NCI-H1105 (cell line): ENCODE results near the gene PDE8B.

Experiments used
- DNase-seq: peaks from one replicate; lab custom pipeline; 2025; lab: John Stamatoyannopoulos, UW

The PDE8B gene, protein sequence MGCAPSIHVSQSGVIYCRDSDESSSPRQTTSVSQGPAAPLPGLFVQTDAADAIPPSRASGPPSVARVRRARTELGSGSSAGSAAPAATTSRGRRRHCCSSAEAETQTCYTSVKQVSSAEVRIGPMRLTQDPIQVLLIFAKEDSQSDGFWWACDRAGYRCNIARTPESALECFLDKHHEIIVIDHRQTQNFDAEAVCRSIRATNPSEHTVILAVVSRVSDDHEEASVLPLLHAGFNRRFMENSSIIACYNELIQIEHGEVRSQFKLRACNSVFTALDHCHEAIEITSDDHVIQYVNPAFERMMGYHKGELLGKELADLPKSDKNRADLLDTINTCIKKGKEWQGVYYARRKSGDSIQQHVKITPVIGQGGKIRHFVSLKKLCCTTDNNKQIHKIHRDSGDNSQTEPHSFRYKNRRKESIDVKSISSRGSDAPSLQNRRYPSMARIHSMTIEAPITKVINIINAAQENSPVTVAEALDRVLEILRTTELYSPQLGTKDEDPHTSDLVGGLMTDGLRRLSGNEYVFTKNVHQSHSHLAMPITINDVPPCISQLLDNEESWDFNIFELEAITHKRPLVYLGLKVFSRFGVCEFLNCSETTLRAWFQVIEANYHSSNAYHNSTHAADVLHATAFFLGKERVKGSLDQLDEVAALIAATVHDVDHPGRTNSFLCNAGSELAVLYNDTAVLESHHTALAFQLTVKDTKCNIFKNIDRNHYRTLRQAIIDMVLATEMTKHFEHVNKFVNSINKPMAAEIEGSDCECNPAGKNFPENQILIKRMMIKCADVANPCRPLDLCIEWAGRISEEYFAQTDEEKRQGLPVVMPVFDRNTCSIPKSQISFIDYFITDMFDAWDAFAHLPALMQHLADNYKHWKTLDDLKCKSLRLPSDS

DNA sequence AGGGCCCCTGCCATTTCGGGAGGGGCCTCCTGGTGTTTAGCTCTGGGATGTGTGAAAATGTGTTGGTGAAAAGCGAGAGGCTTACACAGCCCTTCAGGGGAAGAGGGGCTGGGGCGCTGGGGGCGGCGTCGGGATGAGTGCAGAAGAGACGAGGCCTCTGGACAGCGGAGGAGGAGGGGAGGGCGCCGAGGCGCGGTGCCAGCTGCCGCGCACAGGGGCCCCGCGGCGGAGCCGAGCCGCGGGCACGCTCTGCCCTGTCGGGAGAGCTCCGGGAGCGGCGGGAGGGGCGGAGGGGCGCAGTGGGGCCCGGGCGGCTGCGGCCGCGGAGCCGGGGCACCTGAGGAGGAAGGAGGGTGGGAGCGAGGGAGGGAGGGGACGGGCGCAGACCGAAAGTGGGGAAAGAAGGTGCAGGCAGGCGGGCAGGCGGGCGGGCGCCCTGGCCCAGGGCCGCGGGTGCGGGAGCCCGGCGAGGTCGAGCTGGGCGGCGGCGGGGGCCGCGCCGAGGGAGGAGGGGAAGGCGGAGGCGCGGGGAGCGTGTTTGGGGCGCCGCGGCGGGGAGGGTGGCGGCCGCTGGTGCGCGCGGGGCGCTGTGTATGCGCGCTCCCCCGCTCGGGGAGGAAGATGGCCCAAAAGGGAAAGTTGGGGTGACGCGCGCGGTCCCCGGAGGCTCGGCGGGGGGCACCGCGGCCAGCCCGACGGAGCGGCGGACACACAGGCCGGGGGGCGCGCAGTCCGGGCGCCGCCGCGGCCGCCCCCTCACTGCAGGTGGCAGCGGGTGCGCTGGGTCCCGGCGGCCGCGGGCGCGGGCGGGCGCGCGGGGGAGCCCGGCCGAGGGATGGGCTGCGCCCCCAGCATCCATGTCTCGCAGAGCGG lies at the start of gene PDE8B:
PDE8B (plus strand) TSS at position 590 of the 873 bp plus-strand sequence; CDS start at position 836, 246 bp downstream.
- no peak for DNase-seq

DNA sequence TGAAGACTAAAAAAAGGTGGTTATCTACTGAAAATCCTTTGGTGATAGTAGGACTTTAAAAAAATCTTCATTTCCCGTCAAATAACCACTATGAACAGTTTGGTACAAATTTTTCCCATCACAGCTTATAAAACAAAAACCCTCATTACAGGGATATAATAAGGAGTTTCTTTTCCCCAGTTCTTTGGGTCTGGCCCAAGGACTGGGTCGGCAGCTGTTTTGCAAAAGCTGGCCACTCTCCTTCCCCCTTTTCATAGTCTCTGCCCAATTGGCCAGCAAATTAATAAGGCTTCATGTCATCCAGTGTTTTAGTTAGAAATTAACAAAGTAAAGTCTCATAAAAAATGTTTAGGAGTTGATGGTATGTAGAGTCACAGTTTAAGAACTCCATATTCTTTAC lies 47.0 kb upstream of the PDE8B start:
- no peak for DNase-seq

DNA sequence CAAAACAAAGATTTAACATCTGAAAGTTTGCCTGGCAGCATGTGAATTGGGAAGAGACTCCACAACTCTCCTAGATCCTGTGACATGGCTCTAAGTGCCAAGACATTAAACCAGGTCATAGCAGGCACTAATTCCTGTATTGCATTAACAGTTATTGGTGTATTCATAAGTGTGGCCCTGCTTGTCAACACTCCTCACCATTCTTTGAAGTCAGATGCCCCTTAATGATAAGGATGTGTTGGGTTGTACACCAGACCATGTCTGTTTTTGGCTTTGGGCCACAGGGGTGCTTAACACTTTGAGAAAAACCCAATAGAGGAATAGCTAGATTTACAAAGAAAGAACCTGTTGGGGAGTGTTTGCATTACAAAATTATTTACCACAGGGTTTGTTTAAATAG lies 43.4 kb upstream of the PDE8B start:
- DNase-seq = no peak

DNA sequence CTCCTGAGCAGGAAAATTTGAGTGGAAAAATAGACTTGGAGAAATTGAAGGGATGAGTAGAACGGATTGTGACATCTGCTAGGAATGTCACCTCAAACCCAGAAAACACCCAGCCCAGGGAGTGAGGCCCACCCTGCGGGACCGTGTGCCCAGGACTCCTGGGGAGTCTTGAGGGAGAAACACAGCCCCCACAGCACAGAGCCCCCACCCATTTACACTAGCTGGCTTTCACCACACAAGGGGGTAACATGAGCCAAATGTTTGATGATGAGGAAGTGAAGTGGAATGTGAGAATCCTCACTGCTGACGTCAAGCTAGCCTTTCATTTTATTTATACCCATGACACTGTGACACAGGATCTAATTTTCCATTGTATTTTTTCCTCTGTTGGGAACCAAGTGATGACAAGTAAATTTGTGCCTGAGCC lies 42.8 kb upstream of the PDE8B start:
- DNase-seq = no peak

DNA sequence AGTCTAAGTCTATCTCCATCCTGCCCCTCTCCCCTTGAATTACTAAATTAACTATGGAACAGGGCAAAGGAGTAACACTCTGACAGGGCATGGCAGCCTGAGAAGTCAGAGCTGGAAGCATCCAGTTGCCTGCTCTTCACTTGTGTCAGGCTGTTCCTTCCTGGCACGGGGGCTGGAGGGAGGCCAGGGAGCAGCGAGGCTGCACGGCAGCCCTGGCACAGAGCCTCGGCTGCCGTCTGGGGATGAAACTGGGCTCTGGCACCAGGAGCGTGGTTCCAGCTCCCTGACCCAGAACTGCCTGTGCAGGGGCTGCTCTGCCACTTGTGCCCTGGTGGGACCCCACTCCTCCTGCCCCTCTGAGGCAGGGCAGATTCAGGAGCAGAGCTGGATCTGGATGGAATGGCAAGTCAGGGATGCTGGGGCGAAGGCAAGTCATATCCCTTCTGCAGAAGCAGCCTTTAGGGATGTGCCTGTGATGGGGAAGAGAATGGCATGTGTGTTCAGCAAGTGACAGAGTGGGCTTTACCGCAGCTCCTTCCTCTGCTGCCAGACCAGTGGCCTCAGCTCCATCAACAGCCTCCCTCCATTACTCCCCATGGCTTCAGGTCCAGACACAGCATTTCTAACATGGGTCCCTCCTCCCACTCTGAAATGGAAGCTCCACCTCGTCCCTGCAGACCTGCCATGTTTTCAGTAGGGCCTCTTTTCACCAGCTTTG lies 42.2 kb upstream of the PDE8B start:
- no peak for DNase-seq

DNA sequence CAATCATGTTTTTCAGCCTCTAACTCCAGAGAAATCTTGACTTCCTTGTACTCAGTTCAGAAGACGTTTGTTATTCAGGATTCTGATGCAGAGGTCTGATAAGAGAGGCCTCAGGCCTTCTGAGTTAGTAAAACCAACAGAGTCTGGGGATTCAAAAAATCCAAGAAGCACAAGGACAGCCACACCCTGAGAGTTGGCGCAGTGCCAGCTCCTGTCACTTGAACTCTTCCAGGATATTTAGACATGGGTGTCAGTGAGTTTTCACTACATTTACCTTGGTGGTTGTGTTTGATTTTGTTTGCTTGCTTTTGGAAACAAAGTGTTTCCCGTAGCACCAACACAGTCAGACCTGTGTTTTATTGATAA lies 41.6 kb upstream of the PDE8B start:
- no peak for DNase-seq

DNA sequence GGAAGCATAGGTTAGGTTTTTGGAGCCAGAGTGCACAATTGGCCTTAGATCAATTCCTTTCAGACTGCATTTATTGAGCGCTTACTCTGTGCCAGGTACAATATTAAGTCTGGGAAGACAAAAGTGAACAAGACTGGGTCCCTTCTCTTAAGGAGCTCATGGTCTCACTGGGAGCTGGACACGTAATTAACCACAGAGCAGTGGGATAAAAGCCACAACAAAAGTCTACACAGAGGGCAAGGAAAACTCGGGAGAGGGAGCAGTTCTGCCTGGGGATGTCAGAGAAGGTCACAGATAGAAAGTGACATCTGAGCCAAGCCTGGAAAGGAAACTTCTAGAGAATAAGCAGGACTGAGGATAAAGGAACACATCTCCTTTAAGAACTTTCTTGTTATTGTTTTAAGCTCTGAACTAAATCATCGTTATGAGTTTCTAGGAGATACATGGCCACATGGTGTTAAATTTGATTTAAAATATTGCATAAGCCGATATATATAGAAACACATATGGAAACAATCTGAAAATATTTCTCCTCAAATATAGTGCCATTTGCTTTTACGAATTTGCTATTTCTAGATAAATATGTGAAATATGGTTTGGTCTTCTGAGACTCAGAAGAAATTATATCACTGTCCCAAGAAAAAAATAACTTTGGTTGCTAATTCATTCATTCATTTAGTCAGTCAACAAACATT lies 40.1 kb upstream of the PDE8B start:
- DNase-seq = no peak

DNA sequence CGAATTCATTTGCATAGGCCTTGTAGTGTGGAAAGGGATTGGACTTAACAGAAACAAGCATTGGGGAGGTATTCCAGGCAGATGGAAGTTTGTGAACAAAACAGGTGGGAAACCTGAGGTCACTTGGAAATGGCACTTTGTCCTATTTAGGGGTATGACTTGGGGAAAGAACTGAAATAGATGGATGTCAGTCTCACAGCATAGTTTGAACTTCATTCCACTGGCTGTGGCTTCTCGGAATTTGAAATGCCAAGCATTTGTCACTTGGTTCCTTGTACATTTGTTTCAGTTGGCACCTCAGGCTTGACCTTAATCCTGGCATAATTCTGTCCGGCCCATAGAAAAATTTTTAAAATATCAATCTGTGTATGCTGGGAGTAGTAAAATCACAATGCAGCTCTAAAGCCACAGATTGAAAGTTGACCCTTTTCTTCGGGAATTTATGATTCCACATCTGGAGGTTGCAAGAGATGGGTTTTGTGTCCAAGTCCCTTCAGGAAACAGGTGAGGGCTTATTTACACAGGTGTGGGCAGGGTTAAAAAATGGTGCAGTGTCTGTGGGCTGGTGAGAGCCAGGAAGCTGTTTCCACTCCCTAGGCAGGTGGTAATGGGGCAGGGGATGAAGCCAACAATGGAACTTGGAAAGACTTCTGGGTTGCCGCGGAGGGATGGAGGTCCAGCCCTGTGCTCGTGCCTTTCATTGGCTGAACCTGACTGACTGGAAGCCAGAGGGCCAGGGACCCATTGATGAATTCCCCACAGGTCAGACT lies 39.2 kb upstream of the PDE8B start:
- no peak for DNase-seq

DNA sequence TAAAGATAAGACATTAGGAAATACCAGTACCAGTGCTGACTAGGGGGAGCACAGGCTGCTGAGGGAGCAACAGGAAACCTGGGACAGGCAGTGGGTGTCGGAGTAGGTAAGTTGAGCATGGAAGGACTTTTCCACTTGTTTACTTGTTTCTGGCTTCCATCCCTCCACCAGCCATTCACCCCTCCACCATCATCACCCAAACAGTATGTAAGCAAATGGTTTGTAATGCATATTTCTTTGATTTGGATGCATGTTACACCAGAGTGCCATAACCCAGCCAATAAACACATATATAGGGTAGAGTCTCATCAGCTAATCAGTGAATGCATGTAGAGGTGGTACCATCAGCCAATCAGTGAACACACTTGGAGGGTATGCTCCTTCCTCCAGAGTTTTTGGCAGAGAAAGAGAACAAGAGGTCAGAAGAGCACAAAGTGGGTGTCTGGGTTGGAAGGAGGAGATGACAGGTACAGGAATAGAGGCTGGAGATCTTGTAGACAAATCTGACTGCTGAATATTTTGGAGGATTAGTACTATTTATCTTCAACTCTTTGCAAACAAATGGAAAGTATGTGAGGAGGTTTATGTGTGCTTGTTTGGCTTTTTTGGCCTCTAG lies 37.7 kb upstream of the PDE8B start:
- no peak for DNase-seq

DNA sequence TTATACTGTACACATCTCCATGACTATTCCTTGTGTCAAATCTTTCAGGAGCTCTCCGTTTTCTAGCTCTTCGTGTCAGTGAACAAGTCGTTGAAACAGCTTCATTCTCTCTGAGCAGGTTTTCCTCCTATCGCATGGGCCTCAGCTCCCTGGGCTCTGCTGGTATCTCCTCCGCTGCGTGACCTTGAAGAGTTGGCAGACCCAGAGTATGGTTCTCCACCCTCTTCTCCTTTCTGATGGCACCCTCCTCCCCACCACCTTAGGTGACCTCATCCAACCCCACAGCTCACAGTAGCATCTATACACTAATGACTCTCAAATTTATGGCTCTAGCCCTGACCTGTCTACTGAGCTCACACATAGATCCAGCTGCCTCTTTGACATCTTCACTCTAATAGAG lies 36.0 kb upstream of the PDE8B start:
- DNase-seq = no peak

DNA sequence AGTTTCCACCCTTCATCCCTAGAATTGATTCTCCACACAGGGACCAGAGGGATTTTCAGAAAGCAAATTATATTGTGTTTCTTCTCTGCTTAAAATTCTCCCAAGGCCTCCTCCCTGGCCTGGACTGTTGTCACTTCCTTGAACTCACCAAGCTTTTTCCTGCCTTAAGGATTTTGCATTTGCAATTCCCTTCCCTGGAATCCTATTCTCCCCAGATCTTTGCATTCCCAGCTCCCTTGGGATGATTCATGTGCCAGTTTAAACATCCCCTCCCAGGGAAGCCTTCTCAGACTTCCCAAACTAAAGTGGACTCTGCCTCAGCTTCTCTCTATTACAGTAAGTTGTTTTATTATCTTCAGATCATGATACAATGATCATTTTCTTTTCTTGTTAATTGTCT lies 35.2 kb upstream of the PDE8B start:
- DNase-seq = no peak

DNA sequence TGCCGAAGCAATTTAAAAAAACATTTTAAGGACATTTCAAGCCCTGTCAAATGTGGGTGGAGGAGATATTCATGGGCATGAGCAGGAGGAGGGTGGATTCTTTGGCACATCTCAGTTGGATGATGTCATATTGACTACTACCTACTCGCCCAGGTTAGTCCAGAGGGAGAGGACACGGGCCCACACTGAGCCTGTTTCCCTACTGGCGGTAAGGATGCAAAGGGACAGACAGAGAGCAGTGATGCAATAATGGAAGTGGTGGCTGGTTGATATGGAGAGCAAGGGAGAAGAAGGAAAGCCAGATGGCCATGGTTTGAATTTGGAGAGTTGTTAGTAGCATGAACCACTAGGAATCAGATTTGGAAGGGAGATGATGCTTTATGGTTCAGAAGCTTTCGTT lies 34.1 kb upstream of the PDE8B start:
- DNase-seq = no peak

DNA sequence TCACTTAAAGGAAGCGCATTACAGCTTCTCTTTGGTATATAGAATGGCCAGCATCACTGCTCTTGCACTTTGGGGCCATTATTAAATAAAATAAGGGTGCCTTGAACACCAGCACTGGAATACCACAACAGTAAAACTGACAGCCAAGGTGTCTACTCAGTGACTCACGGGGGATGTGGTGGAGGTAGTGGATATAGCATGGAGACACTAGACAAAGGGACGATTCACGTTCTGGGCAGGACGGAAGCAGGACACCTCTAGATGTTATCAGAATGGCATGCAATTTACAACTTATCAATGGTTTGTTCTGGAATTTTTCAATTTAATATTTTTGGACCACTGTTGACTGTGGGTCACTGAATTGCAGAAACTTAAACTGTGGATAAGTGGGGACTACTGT lies 32.9 kb upstream of the PDE8B start:
- no peak for DNase-seq

DNA sequence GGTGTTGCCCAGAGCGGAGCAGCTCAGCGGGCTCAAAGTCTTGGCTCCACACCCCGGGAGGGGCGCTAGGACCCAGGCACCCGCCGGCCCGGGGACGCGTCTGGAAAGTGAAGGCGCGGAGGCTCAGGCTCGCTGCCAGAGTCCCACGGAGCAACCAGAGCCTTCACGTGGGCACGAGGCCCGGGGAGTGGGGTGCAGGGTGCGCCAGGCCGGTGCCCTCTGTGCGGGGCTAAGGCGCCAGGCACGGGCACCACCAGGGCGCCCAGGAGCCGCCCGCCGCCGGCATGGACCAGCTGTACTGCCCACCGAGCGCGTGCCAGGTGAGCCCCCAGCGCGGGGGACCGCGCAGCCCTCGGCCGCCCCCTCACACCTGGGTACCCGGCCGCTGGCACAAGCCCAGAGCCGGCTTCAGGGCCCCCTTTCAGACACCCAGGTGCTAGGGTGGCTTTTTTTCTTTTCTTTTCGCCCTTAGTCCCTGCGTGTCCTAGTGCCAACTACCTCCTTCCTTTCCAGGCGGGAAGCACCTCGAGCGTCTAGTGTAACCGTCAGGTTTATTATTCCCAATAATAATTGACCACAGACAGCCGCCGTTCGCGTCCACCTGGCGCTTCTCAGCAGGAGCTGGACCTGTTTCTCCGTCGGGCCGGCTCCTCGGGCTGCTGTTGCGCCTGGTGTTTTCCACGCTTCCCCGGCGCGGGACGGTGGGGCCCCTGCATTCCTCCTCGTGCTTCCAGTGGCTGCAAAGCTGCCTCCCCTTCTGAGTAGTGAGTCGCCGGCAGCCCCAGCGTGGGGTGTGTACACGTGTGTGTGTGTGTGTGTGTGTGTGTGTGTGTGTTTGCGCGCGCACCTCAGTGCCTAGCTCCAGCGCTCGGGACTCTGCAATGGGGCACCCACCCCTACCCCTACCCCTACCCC lies 30.1 kb upstream of the PDE8B start:
- DNase-seq = no peak

DNA sequence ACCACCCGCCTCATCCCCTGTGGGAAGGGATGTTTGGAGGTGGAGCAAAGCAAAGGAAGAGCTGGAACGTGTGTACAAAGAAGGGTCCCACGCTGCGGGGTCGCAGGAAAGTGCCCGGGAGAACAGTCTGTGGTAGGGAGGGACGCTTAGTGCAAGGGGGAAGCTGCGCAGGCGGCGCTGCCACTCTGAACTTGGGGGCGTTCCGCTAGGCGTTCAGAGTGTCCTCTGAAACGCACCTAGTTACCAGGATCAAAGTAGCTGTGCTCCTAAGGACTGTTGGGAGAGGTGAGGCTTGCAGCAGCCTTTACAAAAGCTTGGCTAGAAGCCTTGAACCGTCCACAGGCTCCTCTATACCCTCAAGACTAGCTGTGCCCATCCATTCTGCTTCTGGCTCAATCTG lies 29.3 kb upstream of the PDE8B start:
- DNase-seq = no peak

DNA sequence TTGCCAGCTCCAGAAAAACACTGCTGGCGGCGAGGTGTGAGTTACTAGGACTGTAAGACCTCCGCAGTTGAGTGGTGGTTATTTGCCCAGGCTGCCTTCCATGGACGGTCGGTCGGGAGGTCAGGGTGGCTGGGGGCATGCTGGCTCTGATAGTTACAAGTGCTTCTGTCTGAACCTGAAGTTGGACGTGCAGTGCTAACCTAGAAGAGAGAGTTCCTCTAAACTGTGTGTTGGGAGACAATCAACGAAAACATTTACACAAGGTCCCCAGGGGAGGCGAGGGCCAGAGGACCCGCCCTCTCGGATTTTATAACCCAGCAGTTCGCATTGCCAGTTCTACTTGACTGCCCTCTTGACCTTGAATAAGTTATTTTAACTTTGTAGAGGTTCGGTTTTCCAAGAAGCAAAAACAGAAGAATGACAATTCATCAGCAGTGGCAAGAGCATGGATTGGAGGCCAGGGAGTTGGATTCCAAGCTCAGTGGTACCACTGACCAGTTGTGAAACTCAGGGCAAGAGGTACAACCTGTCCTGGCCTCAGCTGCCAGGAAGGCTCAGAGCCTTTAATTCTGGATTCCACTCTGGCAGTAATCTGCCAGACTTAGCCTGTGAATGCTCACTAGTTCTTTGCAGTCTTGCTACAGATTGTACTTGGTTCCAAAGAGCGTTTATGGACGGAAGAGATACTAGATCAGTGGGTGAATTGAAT lies 28.7 kb upstream of the PDE8B start:
- no peak for DNase-seq

DNA sequence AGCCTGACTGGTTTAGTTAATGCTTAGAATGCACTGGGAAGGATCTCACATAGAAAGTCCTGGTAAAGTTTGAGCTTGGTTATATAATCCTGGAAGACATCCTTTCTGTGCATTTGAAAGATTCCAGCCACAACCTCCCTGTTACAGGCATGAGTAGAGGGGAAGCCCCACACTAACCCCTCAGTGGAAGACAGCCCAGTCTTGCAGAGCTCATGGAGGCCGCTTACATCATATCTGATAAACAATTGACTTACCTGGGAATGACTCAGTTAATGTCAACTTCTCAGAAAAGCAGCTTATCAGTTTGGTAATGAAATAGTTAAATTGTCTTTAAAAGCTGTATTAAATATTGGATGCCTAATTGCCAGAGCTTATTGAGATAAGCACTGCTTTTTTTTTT lies 28.1 kb upstream of the PDE8B start:
- DNase-seq = no peak
